Panc1 (cell line): ENCODE data around the gene ATG9A. TPM values are rescaled to one million over a fixed set of nuclear protein-coding genes. Genes with fewer than 3 reads are reported as not detected.
A peak's percentile ranks its signal among the peaks of the same experiment; 100 is the strongest.

Experiments used
- ATAC-seq: fragments of 200-7000 bp; cut with Tn5 transposase; 2 replicates; pipeline ENCODE4 v1.9.1; 2020; ENCODE audit warnings: mild to moderate bottlenecking, moderate library complexity
- BruUV-seq: library from RNA; stranded (reverse); fragments of 400-500 nt; replicated peaks from 2 replicates; lab custom pipeline; 2021; lab: Mats Ljungman, UMichigan
- CTCF ChIA-PET: fragments of 300-600 bp; sonication (Branson Sonifier 250); formaldehyde crosslinking; loops from one replicate; lab custom pipeline; 2022; ENCODE audit warnings: antibody characterized with exemption; lab: Charles Lee
- POLR2A ChIA-PET: fragments of 300-600 bp; sonication (Branson Sonifier 250); formaldehyde crosslinking; loops from one replicate; lab custom pipeline; 2022; ENCODE audit warnings: antibody characterized with exemption; lab: Charles Lee
- DNase-seq: peaks from one replicate; pipeline ENCODE4 v3.0.0-alpha.2; 2010; ENCODE audit warnings: low read depth, low spot score
- H3K27ac ChIP-seq: 2 replicates; pipeline ENCODE4 v1.5.1; 2011; ENCODE audit warnings: mild to moderate bottlenecking, low read length, inconsistent platforms
- H3K27me3 ChIP-seq: fragments of 200-500 bp; sonication (Bioruptor generic); 2 replicates; pipeline ENCODE4 v1.6.0; 2014; ENCODE audit warnings: low read length, inconsistent platforms; ENCODE audit not compliant: control insufficient read depth, insufficient read depth
- H3K36me3 ChIP-seq: fragments of 200-500 bp; sonication (Bioruptor generic); 2 replicates; pipeline ENCODE4 v1.5.1; 2014; ENCODE audit warnings: inconsistent platforms, mild to moderate bottlenecking, low read length, moderate library complexity; ENCODE audit not compliant: control insufficient read depth, insufficient read depth
- H3K4me1 ChIP-seq: 2 replicates; pipeline ENCODE4 v1.5.1; 2011; ENCODE audit warnings: inconsistent platforms, mild to moderate bottlenecking, low read length, moderate library complexity; ENCODE audit not compliant: control insufficient read depth, insufficient read depth
- H3K4me3 ChIP-seq, 2 experiments: 2 replicates each; pipeline ENCODE4 v1.5.1; 2011 to 2012; ENCODE audit warnings: low read depth in 2 of 2, low read length in 2 of 2, mild to moderate bottlenecking in 2 of 2, inconsistent platforms in 1 of 2, moderate library complexity in 1 of 2
- H3K9me3 ChIP-seq: fragments of 200-500 bp; sonication (Bioruptor generic); 2 replicates; pipeline ENCODE4 v1.5.1; 2014; ENCODE audit warnings: low read depth, mild to moderate bottlenecking, inconsistent platforms, low read length, moderate library complexity; ENCODE audit not compliant: control insufficient read depth, insufficient read depth
- POLR2AphosphoS5 ChIP-seq: IDR thresholded peaks from 2 replicates; pipeline ENCODE4 v1.6.1; 2012; ENCODE audit warnings: mild to moderate bottlenecking, low read depth, low read length, moderate library complexity
- SIN3A ChIP-seq: IDR thresholded peaks from 2 replicates; pipeline ENCODE4 v1.6.1; 2012; ENCODE audit warnings: low read depth, mild to moderate bottlenecking, low read length, moderate library complexity, borderline replicate concordance; ENCODE audit not compliant: insufficient read depth
- TCF7L2 ChIP-seq: IDR thresholded peaks from 2 replicates; pipeline ENCODE4 v1.6.1; 2011; ENCODE audit warnings: mild to moderate bottlenecking, low read depth, low read length, inconsistent platforms
- in situ Hi-C: cut with HindIII; loops from 2 replicates; pipeline ENCODE4 v1.10.0; 2016; ENCODE audit warnings: low sequenced_read_pairs, low pct_unique_long_range_greater_than_20kb
- intact Hi-C: fragments of 100-400 bp; cut with micrococcal nuclease; formaldehyde crosslinking; loops from one replicate; pipeline ENCODE4 v1.10.0; 2022; ENCODE audit not compliant: unreplicated experiment
- total RNA-seq: library from RNA; stranded (reverse); gene quantifications from one replicate; pipeline ENCODE4 v1.2.1, GENCODE V29; 2021; ENCODE audit not compliant: unreplicated experiment
- TF ChIP-seq, protein P1 (sequence below), 2 experiments: IDR thresholded peaks; 2 replicates each; pipeline ENCODE4 v1.6.1; 2011 to 2012; ENCODE audit warnings: low read depth in 2 of 2, control low read depth in 1 of 2, low read length in 1 of 2, mild to moderate bottlenecking in 1 of 2, moderate library complexity in 1 of 2; ENCODE audit not compliant: insufficient read depth in 1 of 2
- TF ChIP-seq, protein P2 (sequence below): fragments of 450-650 bp; IDR thresholded peaks from 2 replicates; pipeline ENCODE4 v1.5.1; 2017; ENCODE audit warnings: mild to moderate bottlenecking

ATG9A gene
- total RNA-seq, 1 experiment from 2014 or later = 75.1 TPM

DNA sequence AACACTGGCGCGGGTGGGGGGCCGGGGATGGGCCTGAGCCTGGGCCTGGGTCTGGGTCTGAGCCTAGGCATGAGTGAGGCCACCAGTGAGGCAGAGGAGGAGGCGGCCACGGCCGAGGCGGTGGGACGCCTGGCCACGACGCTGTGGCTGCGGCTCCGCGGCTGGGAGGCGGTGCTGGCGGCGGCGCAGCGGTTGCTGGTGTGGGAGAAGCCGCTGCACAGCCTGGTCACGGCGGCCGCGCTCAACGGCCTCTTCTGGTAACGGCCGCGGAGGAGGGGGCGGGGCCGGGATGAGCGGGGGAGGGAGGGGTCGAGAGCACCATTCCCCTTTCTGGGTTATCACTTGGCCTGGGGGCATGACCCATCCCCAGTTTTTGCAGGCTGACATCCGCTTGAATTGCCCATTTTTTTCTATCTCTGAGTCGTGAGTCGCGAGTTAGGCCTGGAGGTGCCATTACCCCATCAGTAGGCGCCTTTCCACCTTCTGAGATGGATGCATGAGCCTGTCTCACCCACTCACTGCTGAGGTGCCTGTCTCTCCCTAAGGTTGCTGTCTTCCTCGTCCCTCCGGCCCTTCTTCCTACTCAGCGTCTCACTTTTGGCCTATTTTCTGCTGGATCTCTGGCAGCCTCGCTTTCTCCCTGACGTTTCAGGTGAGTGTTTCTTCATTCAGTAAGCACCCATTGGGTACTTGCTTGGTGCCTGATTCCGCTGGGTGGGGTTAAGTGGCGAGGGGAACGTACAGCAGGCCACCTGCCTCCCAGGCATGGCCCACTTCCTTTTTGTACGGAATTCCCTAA, 50.9 kb downstream of the ATG9A start:
- TF ChIP-seq, protein P1, sequence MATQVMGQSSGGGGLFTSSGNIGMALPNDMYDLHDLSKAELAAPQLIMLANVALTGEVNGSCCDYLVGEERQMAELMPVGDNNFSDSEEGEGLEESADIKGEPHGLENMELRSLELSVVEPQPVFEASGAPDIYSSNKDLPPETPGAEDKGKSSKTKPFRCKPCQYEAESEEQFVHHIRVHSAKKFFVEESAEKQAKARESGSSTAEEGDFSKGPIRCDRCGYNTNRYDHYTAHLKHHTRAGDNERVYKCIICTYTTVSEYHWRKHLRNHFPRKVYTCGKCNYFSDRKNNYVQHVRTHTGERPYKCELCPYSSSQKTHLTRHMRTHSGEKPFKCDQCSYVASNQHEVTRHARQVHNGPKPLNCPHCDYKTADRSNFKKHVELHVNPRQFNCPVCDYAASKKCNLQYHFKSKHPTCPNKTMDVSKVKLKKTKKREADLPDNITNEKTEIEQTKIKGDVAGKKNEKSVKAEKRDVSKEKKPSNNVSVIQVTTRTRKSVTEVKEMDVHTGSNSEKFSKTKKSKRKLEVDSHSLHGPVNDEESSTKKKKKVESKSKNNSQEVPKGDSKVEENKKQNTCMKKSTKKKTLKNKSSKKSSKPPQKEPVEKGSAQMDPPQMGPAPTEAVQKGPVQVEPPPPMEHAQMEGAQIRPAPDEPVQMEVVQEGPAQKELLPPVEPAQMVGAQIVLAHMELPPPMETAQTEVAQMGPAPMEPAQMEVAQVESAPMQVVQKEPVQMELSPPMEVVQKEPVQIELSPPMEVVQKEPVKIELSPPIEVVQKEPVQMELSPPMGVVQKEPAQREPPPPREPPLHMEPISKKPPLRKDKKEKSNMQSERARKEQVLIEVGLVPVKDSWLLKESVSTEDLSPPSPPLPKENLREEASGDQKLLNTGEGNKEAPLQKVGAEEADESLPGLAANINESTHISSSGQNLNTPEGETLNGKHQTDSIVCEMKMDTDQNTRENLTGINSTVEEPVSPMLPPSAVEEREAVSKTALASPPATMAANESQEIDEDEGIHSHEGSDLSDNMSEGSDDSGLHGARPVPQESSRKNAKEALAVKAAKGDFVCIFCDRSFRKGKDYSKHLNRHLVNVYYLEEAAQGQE (IDR thresholded peaks at IDR 0.05; ENCODE audit: insufficient read depth in 1 of 2, low read depth in 2 of 2, low read length in 1 of 2) = no peak
- TF ChIP-seq POLR2AphosphoS5 (no peak), SIN3A (no peak), TCF7L2 (no peak)
- TF ChIP-seq, protein P2, sequence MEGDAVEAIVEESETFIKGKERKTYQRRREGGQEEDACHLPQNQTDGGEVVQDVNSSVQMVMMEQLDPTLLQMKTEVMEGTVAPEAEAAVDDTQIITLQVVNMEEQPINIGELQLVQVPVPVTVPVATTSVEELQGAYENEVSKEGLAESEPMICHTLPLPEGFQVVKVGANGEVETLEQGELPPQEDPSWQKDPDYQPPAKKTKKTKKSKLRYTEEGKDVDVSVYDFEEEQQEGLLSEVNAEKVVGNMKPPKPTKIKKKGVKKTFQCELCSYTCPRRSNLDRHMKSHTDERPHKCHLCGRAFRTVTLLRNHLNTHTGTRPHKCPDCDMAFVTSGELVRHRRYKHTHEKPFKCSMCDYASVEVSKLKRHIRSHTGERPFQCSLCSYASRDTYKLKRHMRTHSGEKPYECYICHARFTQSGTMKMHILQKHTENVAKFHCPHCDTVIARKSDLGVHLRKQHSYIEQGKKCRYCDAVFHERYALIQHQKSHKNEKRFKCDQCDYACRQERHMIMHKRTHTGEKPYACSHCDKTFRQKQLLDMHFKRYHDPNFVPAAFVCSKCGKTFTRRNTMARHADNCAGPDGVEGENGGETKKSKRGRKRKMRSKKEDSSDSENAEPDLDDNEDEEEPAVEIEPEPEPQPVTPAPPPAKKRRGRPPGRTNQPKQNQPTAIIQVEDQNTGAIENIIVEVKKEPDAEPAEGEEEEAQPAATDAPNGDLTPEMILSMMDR = no peak; the same call in 1 of the 2 replicates
- in situ Hi-C loops (no loop called here), intact Hi-C loops (no loop called here)
- no TSS peak for BruUV-seq
- Histone ChIP-seq H3K27ac (peak overlapping the region; percentile 90), H3K9me3 (no peaks in the 10 kb centered on the region), H3K36me3 (peaks cover 21% of the 10 kb centered on the region), H3K4me1 (peaks cover 10% of the 10 kb centered on the region), H3K4me3 (peak overlapping the region; percentile 66 to 88), H3K27me3 (no peaks in the 10 kb centered on the region)
- ChIA-PET CTCF (interaction anchor here (0.6 kb wide), 1 partner anchor 308 kb away, joined by 3 read pairs; no protein-coding TSS in a partner anchor), POLR2A (no interaction called here)
- DNase-seq (no peak), ATAC-seq (peak; percentile 36)

DNA sequence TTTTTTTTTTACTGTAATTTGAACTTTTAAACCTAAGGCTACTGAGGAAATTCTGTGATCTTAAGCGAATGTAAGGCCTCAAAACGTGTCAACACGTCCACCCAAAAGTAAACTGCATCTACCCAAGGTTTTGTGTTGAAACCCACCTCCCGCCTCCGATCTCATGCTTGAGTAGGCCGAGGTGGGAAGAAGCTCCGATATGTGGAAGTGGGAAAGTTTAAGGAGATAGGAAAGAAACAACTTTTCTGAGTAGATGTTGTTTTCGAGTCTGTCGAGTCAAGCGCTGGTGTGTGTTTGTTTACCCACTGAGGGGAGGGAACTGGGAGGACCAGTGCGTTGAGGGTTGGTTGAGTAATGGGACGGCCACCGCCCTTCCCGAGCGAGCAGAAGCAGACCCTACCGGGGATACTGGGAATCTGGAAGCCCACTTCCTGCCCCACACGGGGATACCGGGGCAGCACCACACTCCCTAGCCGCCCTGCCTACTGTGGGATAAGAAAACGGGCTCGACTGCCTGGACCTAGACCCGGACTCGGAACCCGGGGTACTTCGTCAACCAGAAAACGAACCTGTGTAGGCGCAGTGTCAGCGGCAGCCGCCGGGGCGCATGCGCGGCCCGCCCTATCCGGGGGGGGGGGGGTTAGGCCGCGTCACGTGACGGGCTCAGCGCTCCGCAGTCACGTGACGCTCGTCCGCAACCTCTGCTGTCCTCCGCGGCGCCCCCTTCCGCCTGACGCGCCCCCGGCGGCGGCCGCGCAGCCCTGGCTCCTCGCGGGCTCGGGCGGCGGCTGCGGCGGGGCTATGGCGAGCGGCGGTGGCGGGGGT, 51.7 kb downstream of the ATG9A start, which contains the start of gene RETREG2:
Gene RETREG2, plus strand, starts transcription at position 724 of the 825 bp plus-strand sequence. Its CDS starts 78 bp downstream, at position 802.
- ATAC-seq (peak; percentile 85), DNase-seq (peak; percentile 92)
- Histone ChIP-seq H3K9me3 (no peaks in the 10 kb centered on the region), H3K36me3 (peaks cover 20% of the 10 kb centered on the region), H3K4me1 (peaks cover 10% of the 10 kb centered on the region), H3K27me3 (no peaks in the 10 kb centered on the region), H3K27ac (peak within 1 kb of the TSS; percentile 98), H3K4me3 (peak within 1 kb of the TSS; percentile 66 to 88)
- CTCF ChIA-PET = no interaction called here
- BruUV-seq = TSS peak; percentile 45
- in situ Hi-C loops (no loop called here), intact Hi-C loops (no loop called here)
- POLR2A ChIA-PET = no interaction called here
- no peak for TF ChIP-seq TCF7L2
- peak; percentile 94; the same call in 1 of the 2 replicates for TF ChIP-seq SIN3A
- TF ChIP-seq, protein P1 (IDR thresholded peaks at IDR 0.05; ENCODE audit: insufficient read depth in 1 of 2, low read depth in 2 of 2, low read length in 1 of 2) = no peak
- TF ChIP-seq, protein P2 = peak; percentile 80
- peak; percentile 98 for TF ChIP-seq POLR2AphosphoS5
